ENCODE measurements around the gene PTPN7.

DNA sequence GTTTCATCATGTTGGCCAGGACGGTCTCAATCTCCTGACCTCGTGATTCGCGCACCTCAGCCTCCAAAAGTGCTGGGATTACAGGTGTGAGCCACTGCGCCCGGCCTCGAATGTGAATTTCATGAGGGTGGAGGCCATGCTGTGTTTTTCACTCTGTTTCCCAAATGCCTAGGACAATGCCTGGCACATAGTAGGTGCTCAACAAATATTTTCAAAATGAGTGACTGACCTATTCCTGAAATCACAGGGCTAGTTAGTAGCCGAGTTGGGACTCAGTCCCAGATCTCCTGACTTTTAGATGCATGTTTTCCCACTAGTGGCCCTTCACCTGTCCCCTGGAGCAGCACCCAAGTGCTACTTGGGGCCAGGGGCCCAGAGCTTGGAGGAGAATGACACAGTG lies 44.1 kb downstream of the PTPN7 start:
- TF ChIP-seq, protein P1, sequence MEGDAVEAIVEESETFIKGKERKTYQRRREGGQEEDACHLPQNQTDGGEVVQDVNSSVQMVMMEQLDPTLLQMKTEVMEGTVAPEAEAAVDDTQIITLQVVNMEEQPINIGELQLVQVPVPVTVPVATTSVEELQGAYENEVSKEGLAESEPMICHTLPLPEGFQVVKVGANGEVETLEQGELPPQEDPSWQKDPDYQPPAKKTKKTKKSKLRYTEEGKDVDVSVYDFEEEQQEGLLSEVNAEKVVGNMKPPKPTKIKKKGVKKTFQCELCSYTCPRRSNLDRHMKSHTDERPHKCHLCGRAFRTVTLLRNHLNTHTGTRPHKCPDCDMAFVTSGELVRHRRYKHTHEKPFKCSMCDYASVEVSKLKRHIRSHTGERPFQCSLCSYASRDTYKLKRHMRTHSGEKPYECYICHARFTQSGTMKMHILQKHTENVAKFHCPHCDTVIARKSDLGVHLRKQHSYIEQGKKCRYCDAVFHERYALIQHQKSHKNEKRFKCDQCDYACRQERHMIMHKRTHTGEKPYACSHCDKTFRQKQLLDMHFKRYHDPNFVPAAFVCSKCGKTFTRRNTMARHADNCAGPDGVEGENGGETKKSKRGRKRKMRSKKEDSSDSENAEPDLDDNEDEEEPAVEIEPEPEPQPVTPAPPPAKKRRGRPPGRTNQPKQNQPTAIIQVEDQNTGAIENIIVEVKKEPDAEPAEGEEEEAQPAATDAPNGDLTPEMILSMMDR (IDR thresholded peaks at IDR 0.05): no peak
- TF ChIP-seq SMC3 (IDR thresholded peaks at IDR 0.05; ENCODE audit: low read depth, low read length): no peak
- no peak for TF ChIP-seq MXI1 (IDR thresholded peaks at IDR 0.05; ENCODE audit: low read depth, low read length)
- TF ChIP-seq EZH2phosphoT487 (IDR thresholded peaks at IDR 0.05; ENCODE audit: borderline replicate concordance, low read depth): no peak
- TF ChIP-seq, protein P2, sequence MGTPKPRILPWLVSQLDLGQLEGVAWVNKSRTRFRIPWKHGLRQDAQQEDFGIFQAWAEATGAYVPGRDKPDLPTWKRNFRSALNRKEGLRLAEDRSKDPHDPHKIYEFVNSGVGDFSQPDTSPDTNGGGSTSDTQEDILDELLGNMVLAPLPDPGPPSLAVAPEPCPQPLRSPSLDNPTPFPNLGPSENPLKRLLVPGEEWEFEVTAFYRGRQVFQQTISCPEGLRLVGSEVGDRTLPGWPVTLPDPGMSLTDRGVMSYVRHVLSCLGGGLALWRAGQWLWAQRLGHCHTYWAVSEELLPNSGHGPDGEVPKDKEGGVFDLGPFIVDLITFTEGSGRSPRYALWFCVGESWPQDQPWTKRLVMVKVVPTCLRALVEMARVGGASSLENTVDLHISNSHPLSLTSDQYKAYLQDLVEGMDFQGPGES (IDR thresholded peaks at IDR 0.05; ENCODE audit: low read depth, low read length): no peak
- TF ChIP-seq YY1 (IDR thresholded peaks at IDR 0.05; ENCODE audit: low read depth): no peak
- no peak for TF ChIP-seq NRF1 (IDR thresholded peaks at IDR 0.05; ENCODE audit: low read depth, low read length)
- TF ChIP-seq GABPA (IDR thresholded peaks at IDR 0.05; ENCODE audit: low read depth): no peak
- TF ChIP-seq TEAD4 (IDR thresholded peaks at IDR 0.05; ENCODE audit: borderline replicate concordance, insufficient read depth): no peak
